CMK (cell line): Measurements from ENCODE around the gene ST3GAL4.
"Not testable (repeated sequence)": the region's sequence is repeated elsewhere in the genome, so short reads cannot be mapped to it uniquely, and the experiment has no call there.

Experiments used
- DNase-seq: peaks from one replicate; pipeline ENCODE4 v3.0.0-alpha.2; 2010; ENCODE audit warnings: low read depth

Gene ST3GAL4

GRCh38 chr11:126365508-126365907, 10.0 kb downstream of the ST3GAL4 start:
- DNase-seq: not testable (repeated sequence)

- no peak for DNase-seq
These were observed 10.8 kb downstream of the ST3GAL4 start for GRCh38 chr11:126366064-126366822.

GRCh38 chr11:126366823-126367654, 11.6 kb downstream of the ST3GAL4 start:
- not testable (repeated sequence) for DNase-seq

GRCh38 chr11:126367806-126368205, 12.3 kb downstream of the ST3GAL4 start:
- not testable (repeated sequence) for DNase-seq

- DNase-seq: not testable (repeated sequence)
These were observed 13.0 kb downstream of the ST3GAL4 start for GRCh38 chr11:126368336-126369119.

GRCh38 chr11:126370016-126370415, 14.5 kb downstream of the ST3GAL4 start:
- DNase-seq: no peak

- no peak for DNase-seq
These were observed 16.1 kb downstream of the ST3GAL4 start for GRCh38 chr11:126371595-126371994.

GRCh38 chr11:126373389-126374066, 18.0 kb downstream of the ST3GAL4 start:
- DNase-seq: not testable (repeated sequence)

- not testable (repeated sequence) for DNase-seq
These were observed 19.2 kb downstream of the ST3GAL4 start for GRCh38 chr11:126374562-126375300.

- no peak for DNase-seq
These were observed 20.2 kb downstream of the ST3GAL4 start for GRCh38 chr11:126375726-126376125.

- no peak for DNase-seq
These were observed 23.3 kb downstream of the ST3GAL4 start for GRCh38 chr11:126378763-126379162.

GRCh38 chr11:126380909-126381308, 25.4 kb downstream of the ST3GAL4 start:
- no peak for DNase-seq

GRCh38 chr11:126381960-126382359, 26.5 kb downstream of the ST3GAL4 start:
- not testable (repeated sequence) for DNase-seq

GRCh38 chr11:126382641-126383040, 27.2 kb downstream of the ST3GAL4 start:
- not testable (repeated sequence) for DNase-seq

GRCh38 chr11:126383339-126384335, 28.2 kb downstream of the ST3GAL4 start:
- DNase-seq: no peak

GRCh38 chr11:126384449-126385070, 29.1 kb downstream of the ST3GAL4 start:
- no peak for DNase-seq

- DNase-seq: no peak
These were observed 30.7 kb downstream of the ST3GAL4 start for GRCh38 chr11:126385991-126386728.

GRCh38 chr11:126386729-126387071, 31.2 kb downstream of the ST3GAL4 start:
- peak; percentile 58 for DNase-seq

- no peak for DNase-seq
These were observed 32.4 kb downstream of the ST3GAL4 start for GRCh38 chr11:126387857-126388256.
